GM21381 (cell line): ENCODE data around the gene PTPN14.
"Not testable (repeated sequence)": the region's sequence is repeated elsewhere in the genome, so short reads cannot be mapped to it uniquely, and the experiment has no call there.

Experiments
- ATAC-seq: cut with Tn5 transposase; IDR thresholded peaks from one replicate; pipeline ENCODE4 v1.9.1; 2021; ENCODE audit warnings: mild to moderate bottlenecking, moderate library complexity; ENCODE audit not compliant: unreplicated experiment

PTPN14 gene

GRCh38 chr1:214542275-214543199 lies 8.9 kb downstream of the PTPN14 start:
- no peak for ATAC-seq

GRCh38 chr1:214541693-214542092 lies 9.7 kb downstream of the PTPN14 start:
- ATAC-seq, result no peak

GRCh38 chr1:214541206-214541605 lies 10.2 kb downstream of the PTPN14 start:
- ATAC-seq, result no peak

- no peak for ATAC-seq
Observed at GRCh38 chr1:214540324-214540723, 11.1 kb downstream of the PTPN14 start.

- ATAC-seq, result no peak
Observed at GRCh38 chr1:214538496-214538895, 12.9 kb downstream of the PTPN14 start.

GRCh38 chr1:214537872-214538473 lies 13.4 kb downstream of the PTPN14 start:
- ATAC-seq, result no peak

GRCh38 chr1:214537219-214537618 lies 14.2 kb downstream of the PTPN14 start:
- ATAC-seq, result no peak

GRCh38 chr1:214532070-214532469 lies 19.3 kb downstream of the PTPN14 start:
- no peak for ATAC-seq

- ATAC-seq, result peak; percentile 68
Observed at GRCh38 chr1:214525535-214526019, 25.8 kb downstream of the PTPN14 start.

- no peak for ATAC-seq
Observed at GRCh38 chr1:214524824-214525223, 26.6 kb downstream of the PTPN14 start.

- ATAC-seq, result no peak
Observed at GRCh38 chr1:214523124-214523824, 28.1 kb downstream of the PTPN14 start.

GRCh38 chr1:214521458-214521857 lies 29.9 kb downstream of the PTPN14 start:
- not testable (repeated sequence) for ATAC-seq

- no peak for ATAC-seq
Observed at GRCh38 chr1:214520544-214521165, 30.7 kb downstream of the PTPN14 start.

- ATAC-seq, result no peak
Observed at GRCh38 chr1:214518361-214518760, 33.0 kb downstream of the PTPN14 start.

- no peak for ATAC-seq
Observed at GRCh38 chr1:214516434-214517326, 34.7 kb downstream of the PTPN14 start.

GRCh38 chr1:214515544-214516433 lies 35.6 kb downstream of the PTPN14 start:
- ATAC-seq, result no peak

- no peak for ATAC-seq
Observed at GRCh38 chr1:214514819-214515383, 36.5 kb downstream of the PTPN14 start.

GRCh38 chr1:214514032-214514818 lies 37.2 kb downstream of the PTPN14 start:
- no peak for ATAC-seq
